Activated naive CD4-positive, alpha-beta T cell treated with anti-CD3 and anti-CD28 coated beads for 36 hours (primary cell): ENCODE results near the gene PPP2R3B. TPM values are rescaled to one million over a fixed set of nuclear protein-coding genes. Genes with fewer than 3 reads are reported as not detected.
"Not testable (repeated sequence)": the region's sequence is repeated elsewhere in the genome, so short reads cannot be mapped to it uniquely, and the experiment has no call there.

Source experiments
- CTCF ChIA-PET: fragments of 350-600 bp; sonication (Branson Sonifier 250); formaldehyde crosslinking; loops from one replicate; lab custom pipeline; 2021; ENCODE audit warnings: antibody characterized with exemption; lab: Charles Lee
- DNase-seq: peaks from one replicate; pipeline ENCODE4 v3.0.0-alpha.2; 2020
- H3K27ac Mint-ChIP-seq: one replicate; pipeline ENCODE4 v1.8.0; 2021; ENCODE audit warnings: mild to moderate bottlenecking, mixed read lengths
- H3K27me3 Mint-ChIP-seq: one replicate; pipeline ENCODE4 v1.8.0; 2021; ENCODE audit warnings: low read depth, mixed read lengths
- H3K36me3 Mint-ChIP-seq: one replicate; pipeline ENCODE4 v1.8.0; 2021; ENCODE audit warnings: low read depth, mixed read lengths
- H3K4me1 Mint-ChIP-seq: one replicate; pipeline ENCODE4 v1.8.0; 2021; ENCODE audit warnings: low read depth, mixed read lengths
- H3K4me3 Mint-ChIP-seq: one replicate; pipeline ENCODE4 v1.8.0; 2021; ENCODE audit warnings: mild to moderate bottlenecking, moderate library complexity, mixed read lengths
- H3K9me3 Mint-ChIP-seq: one replicate; pipeline ENCODE4 v1.8.0; 2021; ENCODE audit warnings: mixed read lengths
- intact Hi-C: fragments of 100-400 bp; cut with micrococcal nuclease; formaldehyde crosslinking; loops from one replicate; pipeline ENCODE4 v1.15.1; 2023
- total RNA-seq, 2 experiments: library from RNA; stranded (reverse); gene quantifications; one replicate each; pipeline ENCODE4 v1.2.3, GENCODE V29; 2021

PPP2R3B gene
- total RNA-seq, 2 experiments from 2014 or later = 33.8 to 37.2 TPM

DNA sequence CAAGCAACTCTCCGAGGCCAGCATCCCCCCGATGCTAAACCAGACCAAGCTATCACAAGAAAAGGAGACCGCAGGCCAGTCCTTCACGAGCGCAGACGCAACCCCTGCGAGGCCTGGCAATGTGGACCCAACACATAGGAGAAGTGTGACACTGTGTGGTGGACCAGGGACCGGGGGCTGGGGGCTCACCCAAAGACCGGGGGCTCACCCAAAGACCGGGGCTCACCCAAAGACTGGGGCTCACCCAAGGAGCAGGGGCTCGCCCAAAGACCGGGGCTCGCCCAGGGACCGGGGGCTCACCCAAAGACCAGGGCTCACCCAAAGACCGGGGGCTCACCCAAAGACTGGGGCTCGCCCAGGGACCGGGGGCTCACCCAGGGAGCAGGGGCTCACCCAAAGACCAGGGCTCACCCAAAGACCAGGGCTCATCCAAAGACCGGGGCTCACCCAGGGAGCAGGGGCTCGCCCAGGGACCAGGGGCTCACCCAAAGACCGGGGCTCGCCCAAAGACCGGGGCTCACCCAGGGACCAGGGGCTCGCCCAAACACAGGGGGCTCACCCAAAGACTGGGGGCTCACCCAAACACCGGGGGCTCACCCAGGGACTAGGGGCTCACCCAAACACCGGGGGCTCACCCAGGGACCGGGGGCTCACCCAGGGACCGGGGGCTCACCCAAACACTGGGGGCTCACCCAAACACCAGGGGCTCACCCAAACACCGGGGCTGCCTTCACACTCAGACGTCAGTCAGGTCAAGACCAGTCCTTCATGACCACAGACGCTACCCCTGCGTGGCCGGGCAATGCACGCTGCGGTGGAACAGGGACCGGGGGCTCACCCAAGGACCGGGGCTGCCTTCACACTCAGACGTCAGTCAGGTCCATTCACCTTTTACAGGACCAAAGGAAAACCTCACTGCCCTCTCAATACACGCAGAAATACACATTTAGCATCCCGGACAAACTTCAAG is 32.9 kb downstream of the PPP2R3B start:
- no peak overlapping the region for H3K4me3 Mint-ChIP-seq
- H3K27ac Mint-ChIP-seq = no peak overlapping the region
- peaks cover 28% of the 10 kb centered on the region for H3K4me1 Mint-ChIP-seq
- H3K9me3 Mint-ChIP-seq = peaks cover 6% of the 10 kb centered on the region
- no peak for DNase-seq
- peaks cover 25% of the 10 kb centered on the region for H3K36me3 Mint-ChIP-seq
- no peaks in the 10 kb centered on the region for H3K27me3 Mint-ChIP-seq
- CTCF ChIA-PET = no interaction called here
- intact Hi-C loops = no loop called here

DNA sequence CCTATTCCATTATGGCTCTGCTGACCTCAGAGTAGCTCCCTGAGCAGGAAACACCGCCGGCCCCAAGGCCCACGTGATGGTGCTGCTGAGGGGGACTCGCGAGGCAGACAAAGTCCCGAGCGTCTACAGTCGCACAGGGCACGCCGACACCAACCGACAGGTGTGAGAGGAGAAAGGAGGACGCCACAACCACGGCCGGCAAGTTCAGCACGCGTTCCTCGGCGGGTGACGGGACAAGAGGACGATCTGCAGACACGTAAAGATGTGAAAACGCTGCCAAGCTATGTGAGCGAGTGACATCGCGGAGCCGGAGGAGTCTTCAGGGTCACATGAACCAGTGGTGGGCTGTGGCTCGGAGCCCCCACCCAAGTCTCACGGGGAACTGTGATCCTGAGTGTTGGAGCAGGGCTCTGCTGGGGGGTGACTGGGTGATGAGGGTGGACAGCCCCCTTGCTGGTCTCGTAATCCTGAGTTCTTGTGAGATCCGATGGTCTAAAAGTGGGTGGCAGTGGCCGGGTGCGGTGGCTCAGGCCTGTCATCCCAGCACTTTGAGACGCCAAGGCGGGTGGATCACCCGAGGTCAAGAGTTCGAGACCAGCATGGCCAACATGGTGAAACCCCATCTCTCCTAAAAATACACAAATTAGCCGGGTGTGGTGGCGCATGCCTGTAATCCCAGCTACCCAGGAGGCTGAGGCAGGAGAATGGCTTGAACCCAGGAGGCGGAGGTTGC is 34.0 kb downstream of the PPP2R3B start:
- no peak overlapping the region for H3K27ac Mint-ChIP-seq
- H3K36me3 Mint-ChIP-seq = peaks cover 21% of the 10 kb centered on the region
- CTCF ChIA-PET = no interaction called here
- peaks cover 2% of the 10 kb centered on the region for H3K9me3 Mint-ChIP-seq
- no peaks in the 10 kb centered on the region for H3K27me3 Mint-ChIP-seq
- no peak overlapping the region for H3K4me3 Mint-ChIP-seq
- H3K4me1 Mint-ChIP-seq = peaks cover 24% of the 10 kb centered on the region
- intact Hi-C loops = no loop called here
- no peak for DNase-seq

DNA sequence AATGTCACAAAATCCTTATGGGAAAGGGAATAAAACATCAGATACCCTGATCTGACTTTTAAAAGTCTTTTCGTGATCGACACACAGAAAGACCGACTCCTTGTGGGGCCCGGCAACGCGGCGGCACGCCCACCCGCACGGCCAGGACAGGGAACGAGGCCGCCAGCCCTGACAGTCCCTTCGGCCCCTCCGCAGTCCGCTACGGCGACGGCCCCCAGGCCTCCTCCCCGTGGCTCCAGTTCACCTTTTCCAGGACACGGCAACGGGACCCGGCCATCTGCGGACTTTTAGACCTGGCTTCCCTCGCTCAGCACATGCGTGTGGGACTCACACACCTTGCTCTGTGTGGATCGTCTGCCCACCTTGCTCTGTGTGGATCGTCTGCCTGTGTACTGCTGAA is 34.5 kb downstream of the PPP2R3B start:
- CTCF ChIA-PET = no interaction called here
- no peaks in the 10 kb centered on the region for H3K27me3 Mint-ChIP-seq
- H3K36me3 Mint-ChIP-seq = peaks cover 15% of the 10 kb centered on the region

DNA sequence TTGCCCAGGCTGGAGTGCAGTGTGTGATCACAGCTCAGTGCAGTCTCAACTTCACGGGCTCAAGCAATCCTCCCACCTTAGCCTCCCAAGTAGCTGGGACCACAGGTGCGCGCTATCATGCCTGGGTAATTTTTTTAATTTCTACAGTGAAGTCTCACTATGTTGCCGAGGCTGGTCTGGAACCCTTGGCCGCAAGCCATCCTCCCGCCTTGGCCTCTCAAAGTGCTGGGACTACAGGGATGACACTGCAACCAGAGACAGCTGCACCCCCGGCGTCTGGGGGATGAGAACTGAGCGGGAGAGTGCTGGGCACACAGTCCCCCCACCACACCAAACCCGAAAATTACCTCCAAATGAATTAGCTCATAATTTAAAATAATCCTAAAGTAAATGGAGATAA is 35.0 kb downstream of the PPP2R3B start:
- Mint-ChIP-seq H3K36me3 (peaks cover 12% of the 10 kb centered on the region), H3K4me3 (no peak overlapping the region), H3K27ac (no peak overlapping the region), H3K4me1 (peaks cover 14% of the 10 kb centered on the region), H3K9me3 (no peaks in the 10 kb centered on the region), H3K27me3 (no peaks in the 10 kb centered on the region)
- CTCF ChIA-PET = no interaction called here
- no peak for DNase-seq
- intact Hi-C loops = no loop called here

More for the DNA sequence above, 34.5 kb downstream of the PPP2R3B start:
- Mint-ChIP-seq H3K9me3 (no peaks in the 10 kb centered on the region), H3K4me3 (no peak overlapping the region), H3K27ac (no peak overlapping the region), H3K4me1 (peaks cover 19% of the 10 kb centered on the region)
- no peak for DNase-seq
- intact Hi-C loops = no loop called here

DNA sequence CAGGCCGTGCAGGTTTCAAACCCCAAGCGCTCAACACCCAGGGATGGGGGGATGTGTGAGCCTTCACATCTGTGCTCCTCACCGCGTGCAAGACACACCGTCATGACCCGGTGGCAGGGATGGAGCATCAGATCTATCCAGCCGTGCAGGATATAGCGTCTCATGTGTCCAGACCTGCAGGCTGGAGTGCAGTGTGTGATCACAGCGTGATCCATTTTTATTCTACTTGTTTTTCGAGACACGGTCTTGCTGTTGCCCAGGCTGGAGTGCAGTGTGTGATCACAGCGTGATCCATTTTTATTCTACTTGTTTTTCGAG is 35.4 kb downstream of the PPP2R3B start:
- H3K9me3 Mint-ChIP-seq, DNase-seq, H3K27me3 Mint-ChIP-seq, H3K4me3 Mint-ChIP-seq, H3K4me1 Mint-ChIP-seq, H3K27ac Mint-ChIP-seq, CTCF ChIA-PET, intact Hi-C loops: not testable (repeated sequence)
- peaks cover 11% of the 10 kb centered on the region for H3K36me3 Mint-ChIP-seq

DNA sequence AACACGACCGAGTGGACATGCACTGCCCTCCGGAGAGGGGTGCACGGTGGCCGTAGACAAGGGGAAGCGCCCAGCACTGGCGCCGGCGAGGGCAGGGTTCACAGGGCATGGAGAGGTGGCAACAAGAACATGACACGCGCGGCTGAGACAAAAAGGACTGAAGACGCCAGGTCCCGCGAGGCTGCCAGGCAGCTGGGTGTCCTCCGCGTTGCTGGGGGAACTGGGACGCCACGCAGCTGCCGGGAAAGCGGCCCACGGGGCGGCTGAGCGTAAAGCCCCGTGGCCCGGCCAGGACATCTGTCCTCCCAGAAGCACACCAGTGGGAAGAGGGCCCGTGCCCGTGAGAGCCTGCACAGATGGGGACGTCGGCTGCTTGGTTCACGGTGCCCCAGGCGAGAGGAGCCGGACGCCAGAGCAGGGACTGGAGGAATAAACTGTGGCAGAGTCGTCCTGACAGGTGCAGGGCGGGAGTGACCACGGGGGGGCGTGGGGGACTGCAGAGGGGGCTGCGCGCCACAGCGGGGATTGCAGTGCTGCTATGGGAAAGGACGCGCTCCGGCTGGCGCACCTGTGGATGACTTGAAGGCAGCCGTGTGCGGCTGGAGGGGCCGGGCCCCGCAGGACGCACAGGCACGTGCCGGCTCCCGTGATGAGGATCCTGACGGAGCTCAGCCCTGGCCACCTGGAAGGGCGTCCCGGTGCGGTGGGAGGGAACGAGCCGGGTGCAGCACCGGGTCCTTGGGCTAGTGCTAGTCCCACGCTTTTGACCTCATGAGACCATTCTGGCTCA is 36.0 kb downstream of the PPP2R3B start:
- no peaks in the 10 kb centered on the region for H3K9me3 Mint-ChIP-seq
- no peak for DNase-seq
- H3K27me3 Mint-ChIP-seq = no peaks in the 10 kb centered on the region
- intact Hi-C loops = no loop called here
- CTCF ChIA-PET = no interaction called here
- H3K4me1 Mint-ChIP-seq = peaks cover 7% of the 10 kb centered on the region
- H3K4me3 Mint-ChIP-seq = no peak overlapping the region
- peaks cover 10% of the 10 kb centered on the region for H3K36me3 Mint-ChIP-seq
- H3K27ac Mint-ChIP-seq = no peak overlapping the region

DNA sequence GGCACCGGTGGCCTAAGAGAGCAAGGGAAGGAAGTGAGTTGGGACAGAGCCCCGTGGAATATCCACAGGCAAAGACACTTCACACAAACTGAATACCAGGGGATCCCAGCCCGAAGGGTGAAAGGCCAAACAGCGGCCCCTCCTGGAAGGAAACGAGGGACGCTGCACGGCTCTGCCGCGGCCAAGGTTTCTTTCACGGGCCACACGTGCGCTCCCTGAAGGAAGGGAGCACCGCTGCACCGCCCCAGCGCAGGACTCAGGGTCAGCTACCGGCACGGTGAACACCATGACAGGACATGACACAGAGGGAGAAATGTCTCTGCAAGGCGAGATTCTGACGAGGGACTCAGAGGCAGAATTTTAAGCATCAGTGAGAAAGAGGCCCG is 36.6 kb downstream of the PPP2R3B start:
- intact Hi-C loops = no loop called here
- H3K27me3 Mint-ChIP-seq = no peaks in the 10 kb centered on the region
- H3K4me3 Mint-ChIP-seq = no peak overlapping the region

DNA sequence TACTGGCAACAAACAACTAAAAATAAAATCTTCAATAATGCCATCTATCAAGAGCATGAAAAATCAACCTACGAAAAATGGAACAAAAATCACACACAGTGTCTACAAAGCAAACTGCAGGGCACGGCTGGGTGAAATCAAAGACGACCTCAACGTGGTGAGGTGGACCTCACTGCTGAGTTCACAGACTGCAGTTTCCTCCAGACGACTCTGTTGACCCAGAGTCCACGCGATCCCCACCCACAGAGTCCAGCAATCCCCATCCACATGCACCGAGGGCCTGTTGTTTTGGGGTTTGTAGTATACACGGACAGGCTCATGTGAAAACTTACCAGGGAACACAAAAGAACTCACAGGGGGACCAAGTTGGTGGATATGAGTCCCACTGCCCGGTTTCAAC is 37.0 kb downstream of the PPP2R3B start:
- Mint-ChIP-seq H3K36me3 (peaks cover 3% of the 10 kb centered on the region), H3K4me3 (no peak overlapping the region), H3K27ac (no peak overlapping the region), H3K4me1 (peaks cover 3% of the 10 kb centered on the region), H3K9me3 (no peaks in the 10 kb centered on the region), H3K27me3 (no peaks in the 10 kb centered on the region)
- no peak for DNase-seq
- intact Hi-C loops = no loop called here
- CTCF ChIA-PET = no interaction called here

More for the DNA sequence above, 36.6 kb downstream of the PPP2R3B start:
- H3K27ac Mint-ChIP-seq = no peak overlapping the region
- H3K9me3 Mint-ChIP-seq = no peaks in the 10 kb centered on the region
- H3K36me3 Mint-ChIP-seq = peaks cover 5% of the 10 kb centered on the region
- CTCF ChIA-PET = no interaction called here
- H3K4me1 Mint-ChIP-seq = peaks cover 3% of the 10 kb centered on the region
- DNase-seq = no peak

DNA sequence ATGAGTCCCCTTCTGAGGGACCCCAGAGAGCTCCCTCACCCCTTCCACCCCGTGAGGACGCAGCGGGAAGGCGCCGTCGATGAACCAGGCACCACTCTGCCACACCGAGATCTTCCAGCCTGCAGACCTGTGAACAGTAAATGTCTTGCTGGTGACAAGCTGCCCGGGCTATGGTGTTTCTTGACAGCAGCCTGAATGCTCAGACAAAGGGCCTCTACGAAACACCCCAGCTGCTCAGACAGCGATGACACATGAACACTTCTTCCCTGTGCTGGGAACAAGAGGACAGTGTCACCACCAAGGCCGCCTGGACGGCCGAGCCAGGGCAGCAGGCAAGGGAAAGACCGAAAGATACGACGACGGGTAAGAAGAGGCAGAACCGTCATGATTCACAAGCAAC is 37.5 kb downstream of the PPP2R3B start:
- Mint-ChIP-seq H3K9me3 (no peaks in the 10 kb centered on the region), H3K4me1 (peaks cover 3% of the 10 kb centered on the region), H3K36me3 (peaks cover 3% of the 10 kb centered on the region), H3K27me3 (no peaks in the 10 kb centered on the region), H3K27ac (no peak overlapping the region), H3K4me3 (no peak overlapping the region)
- no peak for DNase-seq
- CTCF ChIA-PET = no interaction called here
- intact Hi-C loops = no loop called here

DNA sequence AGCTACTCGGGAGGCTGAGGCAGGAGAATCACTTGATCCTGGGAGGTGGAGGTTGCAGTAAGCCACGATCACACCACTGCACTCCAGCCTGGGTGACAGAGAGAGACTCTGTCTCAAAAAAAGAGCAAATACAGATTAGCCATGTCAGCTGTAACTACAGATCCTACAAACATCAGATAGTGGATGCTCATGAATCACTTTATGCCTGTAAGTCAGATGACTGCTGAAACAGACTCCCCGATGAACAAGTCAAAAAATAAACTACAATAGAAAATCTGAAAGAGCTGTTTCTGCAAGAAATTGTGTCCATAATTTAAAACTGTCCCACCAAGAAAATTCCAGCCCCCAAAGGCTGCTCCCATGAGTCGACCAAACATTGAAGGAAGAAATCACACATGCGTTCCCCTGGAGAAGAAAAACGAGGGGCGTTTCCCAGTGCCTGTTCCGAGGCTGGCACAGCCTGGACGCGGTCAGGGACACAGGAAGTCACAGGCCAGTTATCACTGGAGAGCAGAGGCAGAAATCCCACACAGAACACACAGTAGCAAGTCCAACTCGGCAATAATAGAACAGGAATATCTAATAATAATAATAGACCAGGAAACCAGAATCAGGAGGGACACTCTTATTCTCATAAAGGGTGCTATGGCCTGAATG is 38.1 kb downstream of the PPP2R3B start:
- Mint-ChIP-seq H3K4me1 (peaks cover 3% of the 10 kb centered on the region), H3K27me3 (no peaks in the 10 kb centered on the region), H3K4me3 (no peak overlapping the region), H3K36me3 (peaks cover 3% of the 10 kb centered on the region), H3K9me3 (no peaks in the 10 kb centered on the region), H3K27ac (no peak overlapping the region)
- DNase-seq = no peak
- CTCF ChIA-PET = no interaction called here
- intact Hi-C loops = no loop called here

DNA sequence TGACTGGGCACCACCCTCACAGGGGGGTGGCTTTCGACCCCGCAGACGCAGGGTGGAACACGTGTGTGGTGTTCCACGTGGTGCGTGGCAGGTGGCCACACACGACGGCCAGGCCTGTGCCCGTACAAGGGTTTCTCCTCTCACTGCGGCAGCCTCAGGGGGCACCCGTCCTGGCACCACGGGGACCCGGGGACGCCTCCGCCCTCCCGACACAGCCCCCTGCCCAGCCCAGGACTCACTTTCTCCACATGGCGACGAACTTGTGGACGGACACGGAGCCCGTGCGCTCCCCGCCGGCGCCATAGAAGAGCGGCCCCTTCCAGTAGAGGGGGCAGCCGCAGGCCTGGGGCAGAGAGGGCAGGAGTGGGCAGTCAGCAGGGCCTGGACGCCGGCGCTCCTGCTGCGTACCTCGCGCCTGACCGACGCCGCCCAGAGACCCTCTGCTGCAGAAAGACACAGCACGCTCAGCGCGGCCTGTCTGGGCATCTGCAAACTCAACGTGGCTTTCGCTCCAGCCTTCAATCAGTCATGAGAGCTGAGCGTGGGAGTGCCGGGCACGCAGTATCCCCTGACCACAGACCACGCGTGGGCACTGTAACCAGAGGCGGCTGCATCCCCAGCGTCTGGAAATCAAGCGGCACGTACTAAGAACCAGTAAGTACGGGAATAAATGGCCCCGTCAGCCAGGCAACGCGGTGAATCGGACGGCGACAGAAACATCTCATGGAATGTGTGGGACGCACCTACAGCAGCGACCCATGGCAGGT is 39.2 kb downstream of the PPP2R3B start:
- CTCF ChIA-PET = no interaction called here
- Mint-ChIP-seq H3K27me3 (no peaks in the 10 kb centered on the region), H3K4me3 (no peak overlapping the region)

More for the DNA sequence above, 39.2 kb downstream of the PPP2R3B start:
- H3K27ac Mint-ChIP-seq = no peak overlapping the region
- no peak for DNase-seq
- H3K36me3 Mint-ChIP-seq = peaks cover 3% of the 10 kb centered on the region
- H3K4me1 Mint-ChIP-seq = no peaks in the 10 kb centered on the region
- no peaks in the 10 kb centered on the region for H3K9me3 Mint-ChIP-seq
- intact Hi-C loops = no loop called here
